ENCODE measurements around the gene ZBED1.
A peak's percentile ranks its signal among the peaks of the same experiment; 100 is the strongest.
"Not testable (repeated sequence)": the region's sequence is repeated elsewhere in the genome, so short reads cannot be mapped to it uniquely, and the experiment has no call there.

Gene ZBED1

DNA sequence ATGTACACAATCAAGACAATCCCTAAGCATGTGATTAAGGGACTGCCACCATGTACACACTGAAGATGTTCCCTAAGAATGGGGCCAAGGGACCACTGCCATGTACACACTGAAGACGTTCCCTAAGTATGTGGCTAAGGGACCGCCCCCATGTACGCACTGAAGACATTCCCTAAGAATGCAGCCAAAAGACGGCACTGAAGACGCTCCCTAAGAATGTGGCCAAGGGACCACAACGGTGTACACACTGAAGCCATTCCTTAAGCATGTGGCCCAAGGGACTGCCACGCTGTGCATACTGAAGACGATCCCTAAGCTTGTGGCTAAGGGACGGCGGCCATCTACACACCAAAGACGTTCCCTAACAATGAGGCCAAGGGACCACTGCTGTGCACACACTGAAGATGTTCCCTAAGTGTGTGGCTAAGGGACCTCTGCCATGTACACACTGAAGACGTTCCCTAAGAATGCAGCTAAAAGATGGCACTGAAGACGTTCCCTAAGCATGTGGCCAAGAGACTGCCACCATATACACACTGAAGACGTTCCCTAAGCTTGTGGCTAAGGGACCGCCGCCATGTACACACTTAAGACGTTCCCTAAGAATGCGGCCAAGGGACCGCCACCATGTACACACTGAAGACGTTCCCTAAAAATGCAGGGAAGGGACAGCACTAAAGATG is 26.4 kb downstream of the ZBED1 start:
- no peak for DNase-seq (ENCODE audit: low read depth)

DNA sequence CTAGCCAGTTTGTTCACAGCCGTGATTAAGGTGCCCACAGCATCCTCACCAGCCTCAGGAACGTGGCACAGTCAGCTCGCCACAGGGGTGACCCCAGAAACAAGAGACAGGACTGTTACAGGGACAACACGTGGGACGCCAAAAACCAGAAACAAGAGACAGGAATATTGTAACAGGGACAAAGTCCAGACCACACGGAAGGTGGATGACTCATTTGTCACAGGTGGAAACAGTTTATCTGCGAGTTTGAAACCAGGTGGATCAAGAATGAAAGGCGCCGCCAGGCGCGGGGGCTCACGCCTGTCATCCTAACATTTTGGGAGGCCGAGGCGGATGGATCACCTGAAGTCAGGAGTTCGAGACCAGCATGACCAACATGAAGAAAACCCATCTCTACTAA is 27.7 kb downstream of the ZBED1 start:
- not testable (repeated sequence) for DNase-seq (ENCODE audit: low read depth)

GRCh38 chrX:2471641-2472040 is 29.1 kb downstream of the ZBED1 start:
- no peak for DNase-seq (ENCODE audit: low read depth)

GRCh38 chrX:2471126-2471525 is 29.6 kb downstream of the ZBED1 start:
- DNase-seq (ENCODE audit: low read depth) = not testable (repeated sequence)

- DNase-seq (ENCODE audit: low read depth) = not testable (repeated sequence)
These were observed 30.9 kb downstream of the ZBED1 start for GRCh38 chrX:2469852-2470251.

- no peak for DNase-seq (ENCODE audit: low read depth)
These were observed 31.5 kb downstream of the ZBED1 start for GRCh38 chrX:2469196-2469685.

DNA sequence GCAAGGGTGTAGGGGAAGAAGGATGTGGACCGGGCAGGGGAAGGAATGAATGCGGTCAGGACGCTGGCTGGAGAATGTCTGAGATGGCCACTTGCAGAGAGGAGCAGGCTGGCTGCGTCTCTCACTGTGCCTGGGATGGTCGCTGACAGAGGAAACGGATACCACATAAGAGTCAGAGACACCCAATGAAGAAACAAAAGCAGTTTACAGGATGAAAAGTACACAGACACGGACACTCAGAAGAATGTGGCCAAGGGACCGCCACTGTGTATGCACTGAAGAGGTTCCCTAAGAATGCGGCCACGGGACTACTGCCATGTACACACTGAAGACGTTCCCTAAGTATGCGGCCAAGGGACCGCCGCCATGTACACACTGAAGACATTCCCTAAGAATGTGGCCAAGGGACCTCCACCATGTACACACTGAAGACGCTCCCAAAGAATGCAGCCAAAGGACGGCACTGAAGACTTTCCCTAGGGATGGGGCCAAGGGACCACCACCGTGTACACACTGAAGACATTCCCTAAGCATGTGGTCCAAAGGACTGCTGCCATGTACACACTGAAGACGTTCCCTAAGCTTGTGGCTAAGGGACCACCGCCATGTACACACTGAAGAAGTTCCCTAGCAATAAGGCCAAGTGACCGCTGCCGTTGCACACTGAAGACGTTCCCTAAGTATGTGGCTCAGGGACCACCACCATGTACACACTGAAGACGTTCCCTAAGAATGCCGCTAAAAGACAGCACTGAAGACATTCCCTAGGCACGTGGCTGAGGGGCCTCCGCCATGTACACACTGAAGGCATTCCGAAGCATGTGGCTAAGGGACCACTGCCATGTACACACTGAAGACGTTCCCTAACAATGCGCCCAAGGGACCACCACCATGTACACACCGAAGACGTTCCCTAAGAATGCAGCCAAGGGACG is 32.2 kb downstream of the ZBED1 start:
- DNase-seq (ENCODE audit: low read depth) = no peak

DNA sequence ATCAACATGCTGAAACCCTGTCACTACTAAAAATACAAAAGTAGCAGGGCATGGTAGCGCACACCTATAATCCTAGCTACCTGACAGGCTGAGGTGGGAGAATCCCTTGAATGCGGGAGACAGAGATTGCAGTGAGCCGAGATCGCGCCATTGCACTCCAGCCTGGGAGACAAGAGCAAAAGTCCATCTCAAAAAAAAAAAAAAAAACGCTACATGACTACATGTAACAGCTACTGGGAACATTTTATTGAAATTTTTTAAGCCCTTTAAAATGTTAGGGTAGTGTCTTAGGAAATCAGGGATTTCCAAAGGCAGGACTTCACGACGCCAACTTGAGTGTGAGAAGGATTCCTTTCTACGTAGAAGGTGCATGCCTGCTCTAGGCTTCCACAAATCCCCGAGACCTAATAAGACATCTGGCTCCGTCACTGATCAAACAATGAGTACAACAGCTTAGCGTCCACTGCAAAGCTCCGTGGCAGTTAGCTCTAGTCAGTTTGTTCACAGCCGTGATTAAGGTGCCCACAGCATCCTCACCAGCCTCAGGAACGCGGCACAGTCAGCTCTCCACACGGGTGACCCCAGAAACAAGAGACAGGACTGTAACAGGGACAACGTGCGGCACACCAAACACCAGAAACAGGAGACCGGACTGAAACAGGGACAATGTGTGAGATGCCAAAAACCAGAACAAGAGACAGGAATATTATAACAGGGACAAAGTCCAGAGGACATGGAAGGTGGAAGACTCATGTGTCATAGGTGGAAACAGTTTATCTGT is 33.7 kb downstream of the ZBED1 start:
- DNase-seq (ENCODE audit: low read depth) = no peak

DNA sequence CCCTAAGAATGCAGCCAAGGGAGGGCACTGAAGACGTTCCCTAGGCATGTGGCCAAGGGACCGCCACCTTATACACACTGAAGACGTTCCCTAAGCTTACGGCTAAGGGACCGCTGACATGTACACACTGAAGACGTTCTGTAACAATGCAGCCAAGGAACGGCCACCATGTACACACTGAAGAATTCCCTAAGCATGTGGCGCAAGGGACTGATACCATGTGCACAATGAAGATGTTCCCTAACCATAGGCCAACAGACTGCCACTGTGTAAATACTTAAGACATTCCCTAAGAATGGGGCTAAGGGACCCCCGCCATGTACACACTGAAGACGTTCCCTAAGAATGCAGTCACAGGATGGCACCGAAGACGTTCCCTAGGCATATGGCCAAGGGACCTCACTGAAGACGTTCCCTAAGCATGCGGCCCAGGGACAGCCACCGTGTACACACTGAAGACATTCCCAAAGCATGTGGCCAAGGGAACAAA is 36.1 kb downstream of the ZBED1 start:
- DNase-seq (ENCODE audit: low read depth) = no peak

DNA sequence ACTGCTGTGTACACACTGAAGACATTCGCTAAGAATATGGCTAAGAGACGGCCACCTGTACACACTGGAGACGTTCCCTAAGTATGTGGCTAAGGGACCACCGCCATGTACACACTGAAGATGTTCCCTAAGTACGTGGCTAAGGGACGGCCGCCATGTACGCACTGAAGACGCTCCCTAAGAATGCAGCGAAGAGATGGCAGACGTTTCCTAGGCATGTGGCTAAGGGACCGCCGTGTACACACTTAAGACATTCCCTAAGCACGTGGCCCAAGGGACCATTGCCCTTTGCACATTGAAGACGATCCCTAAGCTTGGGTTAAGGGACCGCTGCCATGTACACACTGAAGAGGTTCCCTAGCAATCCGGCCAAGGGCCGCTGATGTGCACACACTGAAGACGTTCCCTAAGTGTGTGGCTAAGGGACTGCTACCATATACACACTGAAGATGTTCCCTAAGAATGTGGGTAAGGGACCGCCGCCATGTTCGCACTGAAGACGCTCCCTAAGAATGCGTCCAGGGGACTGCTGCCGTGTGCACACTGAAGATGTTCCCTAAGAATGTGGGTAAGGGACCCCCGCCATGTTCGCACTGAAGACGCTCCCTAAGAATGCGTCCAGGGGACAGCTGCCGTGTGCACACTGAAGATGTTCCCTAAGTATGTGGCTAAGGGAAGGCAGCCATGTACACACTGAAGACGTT is 36.7 kb downstream of the ZBED1 start:
- DNase-seq (ENCODE audit: low read depth) = peak; percentile 31

GRCh38 chrX:2463481-2463880 is 37.3 kb downstream of the ZBED1 start:
- peak; percentile 19 for DNase-seq (ENCODE audit: low read depth)

DNA sequence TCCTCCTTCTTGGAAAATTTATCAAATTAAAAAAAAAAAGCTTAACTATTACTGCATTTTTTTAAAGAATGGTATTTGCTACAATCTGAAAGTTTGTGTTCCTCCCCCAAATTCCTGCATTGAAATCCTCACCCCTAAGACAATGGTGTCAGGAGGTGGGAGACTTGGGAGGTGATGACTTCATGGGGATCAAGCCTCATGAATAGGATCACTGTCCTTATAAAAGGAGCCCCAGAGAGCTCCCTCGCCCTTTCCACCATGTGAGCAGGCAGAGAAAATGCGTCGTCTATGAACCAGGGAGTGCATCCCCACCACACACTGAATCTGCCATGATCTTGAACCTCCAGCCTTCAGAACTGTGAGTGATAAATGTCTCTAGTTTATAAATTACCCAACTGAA is 38.0 kb downstream of the ZBED1 start:
- no peak for DNase-seq (ENCODE audit: low read depth)

DNA sequence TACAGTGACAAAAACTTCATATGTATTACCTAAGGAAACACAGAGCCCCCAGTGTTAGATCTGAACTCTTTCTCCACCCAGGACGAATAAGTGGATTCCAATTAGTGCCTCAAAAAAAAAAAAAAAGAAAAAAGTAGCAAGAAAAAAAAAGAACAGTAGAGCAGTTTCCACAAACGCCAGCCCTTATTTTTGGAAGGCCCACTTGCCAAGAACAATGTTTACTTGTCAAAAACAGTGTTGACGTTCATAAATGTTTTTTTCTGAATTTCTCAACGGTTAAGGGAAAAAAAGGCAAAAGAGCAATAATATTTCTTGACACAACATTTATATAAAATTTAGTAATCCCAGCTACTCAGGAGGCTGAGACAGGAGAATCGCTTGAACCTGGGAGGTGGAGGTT is 38.7 kb downstream of the ZBED1 start:
- no peak for DNase-seq (ENCODE audit: low read depth)

- DNase-seq (ENCODE audit: low read depth) = no peak
These were observed 39.1 kb downstream of the ZBED1 start for GRCh38 chrX:2461711-2462016.

GRCh38 chrX:2460821-2461710 is 39.7 kb downstream of the ZBED1 start:
- not testable (repeated sequence) for DNase-seq (ENCODE audit: low read depth)

DNA sequence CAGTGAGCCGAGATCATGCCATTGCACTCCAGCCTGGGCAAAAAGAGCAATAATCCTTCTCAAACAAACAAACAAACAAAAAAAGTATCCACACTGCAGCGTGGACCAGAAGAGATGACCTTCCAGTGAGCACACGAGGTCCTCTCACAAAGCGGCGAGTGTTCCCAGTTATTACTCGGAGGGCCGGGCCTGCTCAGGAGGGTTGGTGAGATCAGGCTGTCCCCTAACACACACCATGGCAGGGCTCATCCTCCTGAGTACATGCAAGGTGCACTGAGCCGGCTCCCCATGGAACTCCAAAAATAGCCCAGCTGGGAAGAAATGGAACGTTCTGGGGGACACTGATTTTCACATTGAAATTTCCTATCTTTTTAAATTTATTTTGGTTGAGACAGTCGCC is 40.7 kb downstream of the ZBED1 start:
- DNase-seq (ENCODE audit: low read depth) = not testable (repeated sequence)

- no peak for DNase-seq (ENCODE audit: low read depth)
These were observed 42.5 kb downstream of the ZBED1 start for GRCh38 chrX:2458309-2458708.

DNA sequence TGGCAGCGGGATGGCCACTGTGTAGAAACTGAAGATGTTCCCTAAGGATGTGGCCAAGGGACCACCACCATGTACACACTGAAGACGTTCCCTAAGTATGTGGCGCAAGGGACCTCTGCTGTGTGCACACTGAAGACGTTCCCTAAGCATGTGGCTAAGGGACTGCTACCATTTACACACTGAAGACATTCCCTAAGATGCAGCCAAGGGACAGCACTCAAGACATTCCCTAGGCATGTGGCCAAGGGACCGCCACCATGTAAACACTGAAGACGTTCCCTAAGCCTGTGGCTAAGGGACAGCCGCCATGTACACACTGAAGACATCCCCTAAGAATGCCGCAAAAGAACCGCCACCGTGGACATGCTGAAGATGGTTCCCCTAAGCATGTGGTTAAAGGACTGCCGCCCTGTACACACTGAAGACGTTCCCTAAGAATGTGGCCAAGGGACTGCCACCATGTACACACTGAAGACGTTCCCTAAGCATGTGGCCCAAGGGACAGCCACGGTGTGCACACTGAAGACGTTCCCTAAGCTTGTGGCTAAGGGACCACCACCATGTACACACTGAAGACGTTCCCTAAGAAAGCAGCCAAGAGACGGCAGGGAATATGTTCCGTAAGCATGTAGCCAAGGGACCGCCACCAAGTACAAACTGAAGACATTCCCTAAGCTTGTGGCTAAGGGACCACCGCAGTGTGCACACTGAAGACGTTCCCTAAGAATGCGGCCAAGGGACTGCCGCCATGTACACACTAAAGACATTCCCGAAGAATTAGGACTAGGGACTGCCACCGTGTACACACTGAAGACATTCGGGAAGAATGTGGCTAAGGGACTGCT is 43.3 kb downstream of the ZBED1 start:
- DNase-seq (ENCODE audit: low read depth) = no peak

DNA sequence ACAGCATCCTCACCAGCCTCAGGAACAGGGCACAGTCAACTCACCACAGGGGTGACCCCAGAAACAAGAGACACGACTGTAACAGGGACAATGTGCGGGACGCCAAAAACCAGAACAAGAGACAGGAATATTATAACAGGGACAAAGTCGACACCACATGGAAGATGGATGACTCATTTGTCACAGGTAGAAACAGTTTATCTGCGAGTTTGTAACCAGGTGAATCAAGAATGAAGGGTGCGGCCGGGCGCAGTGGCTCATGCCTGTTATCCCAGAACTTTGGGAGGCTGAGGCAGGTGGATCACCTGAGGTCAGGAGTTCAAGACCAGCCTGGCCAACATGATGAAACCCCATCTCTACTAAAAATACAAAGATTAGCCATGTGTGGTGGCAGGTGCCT is 44.7 kb downstream of the ZBED1 start:
- not testable (repeated sequence) for DNase-seq (ENCODE audit: low read depth)

DNA sequence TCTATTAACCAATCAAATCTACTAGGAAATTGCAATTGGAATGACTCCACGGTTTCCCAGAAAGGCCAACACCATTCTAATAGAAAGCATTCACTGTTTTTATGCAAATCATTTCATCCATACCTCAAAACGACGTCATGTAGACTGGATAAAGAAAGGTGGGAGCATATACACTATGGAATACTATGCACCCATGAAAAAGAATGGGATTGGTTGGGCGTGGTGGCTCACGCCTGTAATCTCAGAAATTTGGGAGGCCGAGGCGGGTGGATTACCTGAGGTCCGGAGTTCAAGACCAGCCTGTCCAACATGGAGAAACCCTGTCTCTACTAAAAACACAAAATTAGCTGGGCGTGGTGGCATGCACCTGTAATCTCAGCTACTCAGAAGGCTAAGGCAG is 46.2 kb downstream of the ZBED1 start:
- not testable (repeated sequence) for DNase-seq (ENCODE audit: low read depth)
